Measurements from ENCODE around the gene FBXL19.

FBXL19 gene

GRCh38 chr16:30964574-30965226 lies 41.3 kb downstream of the FBXL19 start:
- H3K4me3 ChIP-seq (replicated peaks in 1 of 2; ENCODE audit: low read depth in 2 of 2, low read length in 2 of 2): no peak overlapping the region
- DNase-seq (ENCODE audit: low read depth in 2 of 2): no peak

GRCh38 chr16:30965436-30965835 lies 42.1 kb downstream of the FBXL19 start:
- TF ChIP-seq, protein P1, sequence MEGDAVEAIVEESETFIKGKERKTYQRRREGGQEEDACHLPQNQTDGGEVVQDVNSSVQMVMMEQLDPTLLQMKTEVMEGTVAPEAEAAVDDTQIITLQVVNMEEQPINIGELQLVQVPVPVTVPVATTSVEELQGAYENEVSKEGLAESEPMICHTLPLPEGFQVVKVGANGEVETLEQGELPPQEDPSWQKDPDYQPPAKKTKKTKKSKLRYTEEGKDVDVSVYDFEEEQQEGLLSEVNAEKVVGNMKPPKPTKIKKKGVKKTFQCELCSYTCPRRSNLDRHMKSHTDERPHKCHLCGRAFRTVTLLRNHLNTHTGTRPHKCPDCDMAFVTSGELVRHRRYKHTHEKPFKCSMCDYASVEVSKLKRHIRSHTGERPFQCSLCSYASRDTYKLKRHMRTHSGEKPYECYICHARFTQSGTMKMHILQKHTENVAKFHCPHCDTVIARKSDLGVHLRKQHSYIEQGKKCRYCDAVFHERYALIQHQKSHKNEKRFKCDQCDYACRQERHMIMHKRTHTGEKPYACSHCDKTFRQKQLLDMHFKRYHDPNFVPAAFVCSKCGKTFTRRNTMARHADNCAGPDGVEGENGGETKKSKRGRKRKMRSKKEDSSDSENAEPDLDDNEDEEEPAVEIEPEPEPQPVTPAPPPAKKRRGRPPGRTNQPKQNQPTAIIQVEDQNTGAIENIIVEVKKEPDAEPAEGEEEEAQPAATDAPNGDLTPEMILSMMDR (IDR thresholded peaks at IDR 0.05; ENCODE audit: low read depth, low read length): no peak
- DNase-seq (ENCODE audit: low read depth in 2 of 2): no peak
- no peak overlapping the region for H3K4me3 ChIP-seq (replicated peaks in 1 of 2; ENCODE audit: low read depth in 2 of 2, low read length in 2 of 2)

More at GRCh38 chr16:30964574-30965226, 41.3 kb downstream of the FBXL19 start:
- TF ChIP-seq, protein P1 (IDR thresholded peaks at IDR 0.05; ENCODE audit: low read depth, low read length): no peak

GRCh38 chr16:30966033-30966619 lies 42.8 kb downstream of the FBXL19 start:
- DNase-seq (ENCODE audit: low read depth in 2 of 2): no peak
- TF ChIP-seq, protein P1 (IDR thresholded peaks at IDR 0.05; ENCODE audit: low read depth, low read length): no peak
- H3K4me3 ChIP-seq (replicated peaks in 1 of 2; ENCODE audit: low read depth in 2 of 2, low read length in 2 of 2): no peak overlapping the region

- H3K4me3 ChIP-seq (replicated peaks in 1 of 2; ENCODE audit: low read depth in 2 of 2, low read length in 2 of 2): no peak overlapping the region
- TF ChIP-seq, protein P1 (IDR thresholded peaks at IDR 0.05; ENCODE audit: low read depth, low read length): no peak
- peak in 1 of 2 donors; percentile 27 for DNase-seq (ENCODE audit: low read depth in 2 of 2)
Observed at GRCh38 chr16:30967795-30968194, 44.4 kb downstream of the FBXL19 start.

- no peak overlapping the region for H3K4me3 ChIP-seq (replicated peaks in 1 of 2; ENCODE audit: low read depth in 2 of 2, low read length in 2 of 2)
- TF ChIP-seq, protein P1 (IDR thresholded peaks at IDR 0.05; ENCODE audit: low read depth, low read length): no peak
- DNase-seq (ENCODE audit: low read depth in 2 of 2): no peak
Observed at GRCh38 chr16:30969246-30969842, 46.0 kb downstream of the FBXL19 start.

DNA sequence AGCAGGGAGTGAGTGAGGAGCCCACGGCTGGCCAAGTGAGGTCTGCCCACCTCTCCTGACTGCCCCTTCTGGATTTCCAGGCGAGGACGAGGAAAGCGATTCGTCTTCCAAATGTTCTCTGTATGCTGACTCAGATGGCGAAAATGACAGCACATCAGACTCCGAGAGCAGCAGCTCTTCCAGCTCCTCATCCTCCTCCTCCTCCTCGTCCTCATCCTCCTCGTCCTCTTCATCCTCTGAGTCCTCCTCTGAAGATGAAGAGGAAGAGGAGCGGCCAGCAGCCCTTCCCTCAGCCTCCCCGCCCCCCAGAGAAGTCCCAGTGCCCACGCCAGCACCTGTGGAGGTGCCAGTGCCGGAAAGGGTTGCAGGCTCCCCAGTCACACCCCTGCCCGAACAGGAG lies 47.9 kb downstream of the FBXL19 start:
- no peak for DNase-seq (ENCODE audit: low read depth in 2 of 2)
- TF ChIP-seq, protein P1 (IDR thresholded peaks at IDR 0.05; ENCODE audit: low read depth, low read length): no peak
- H3K4me3 ChIP-seq (replicated peaks in 1 of 2; ENCODE audit: low read depth in 2 of 2, low read length in 2 of 2): no peak overlapping the region

Measured in cardiac fibroblast (primary cell).